SK-N-SH (cell line): ENCODE results near the gene BRINP2. TPM values are rescaled to one million over a fixed set of nuclear protein-coding genes. Genes with fewer than 3 reads are reported as not detected.
A peak's percentile ranks its signal among the peaks of the same experiment; 100 is the strongest.

Experiments
- CTCF ChIA-PET: fragments of 300-600, 350-600 bp; formaldehyde crosslinking; extraction: SDS; loops from one replicate; lab custom pipeline; 2021; lab: Yijun Ruan, JAX
- POLR2A ChIA-PET: fragments of 350-600 bp; sonication (Branson Sonifier 250); formaldehyde crosslinking; extraction: SDS; loops from one replicate; lab custom pipeline; 2020; ENCODE audit warnings: antibody characterized with exemption, inconsistent platforms; lab: Yijun Ruan, JAX
- DNase-seq: peaks from one replicate; pipeline ENCODE4 v3.0.0; 2012
- H2AFZ ChIP-seq: fragments of 200-600 bp; sonication (generic); 2 replicates; pipeline ENCODE4 v1.8.1; 2016; ENCODE audit warnings: antibody characterized with exemption, mild to moderate bottlenecking, low read depth
- H3F3A ChIP-seq: fragments of 200-600 bp; sonication (generic); replicated peaks from 2 replicates; pipeline ENCODE3; 2016; ENCODE audit warnings: antibody characterized with exemption, mild to moderate bottlenecking; ENCODE audit not compliant: insufficient read depth
- H3K27ac ChIP-seq, 2 experiments: fragments of 200-500 bp in 1 of 2; fragments of 200-600 bp in 1 of 2; sonication (Bioruptor generic) in 1 of 2; sonication (generic), shearing (Covaris generic) in 1 of 2; 2 replicates each; pipeline versions ENCODE4 v1.5.1 to v1.6.1; 2014 to 2016; ENCODE audit warnings: low read depth in 2 of 2, inconsistent platforms in 1 of 2, low read length in 1 of 2, mild to moderate bottlenecking in 1 of 2, mixed read lengths in 1 of 2
- H3K27me3 ChIP-seq: fragments of 200-600 bp; sonication (generic), shearing (Covaris generic); 2 replicates; pipeline ENCODE4 v1.6.1; 2016; ENCODE audit warnings: mixed run types; ENCODE audit not compliant: insufficient read depth
- H3K36me3 ChIP-seq, 2 experiments: fragments of 200-500 bp in 1 of 2; fragments of 200-600 bp in 1 of 2; sonication (Bioruptor generic) in 1 of 2; sonication (generic) in 1 of 2; replicated peaks in 1 of 2; 2 replicates each; pipeline versions ENCODE3 to v1.5.1; 2014 to 2016; ENCODE audit warnings: low read length in 1 of 2, mild to moderate bottlenecking in 1 of 2; ENCODE audit not compliant: insufficient read depth in 2 of 2, control insufficient read depth in 1 of 2
- H3K4me1 ChIP-seq, 2 experiments: fragments of 200-500 bp in 1 of 2; fragments of 200-600 bp in 1 of 2; sonication (Bioruptor generic) in 1 of 2; sonication (generic), shearing (Covaris generic) in 1 of 2; 2 replicates each; pipeline versions ENCODE4 v1.5.1 to v1.6.1; 2014 to 2016; ENCODE audit warnings: low read depth in 1 of 2, low read length in 1 of 2, mixed run types in 1 of 2; ENCODE audit not compliant: insufficient read depth in 2 of 2, control insufficient read depth in 1 of 2
- H3K4me2 ChIP-seq: fragments of 200-600 bp; sonication (generic), shearing (Covaris generic); 2 replicates; pipeline ENCODE4 v1.6.1; 2017; ENCODE audit warnings: mixed run types
- H3K4me3 ChIP-seq, 2 experiments: fragments of 200-500 bp in 1 of 2; fragments of 200-600 bp in 1 of 2; sonication (Bioruptor generic) in 1 of 2; sonication (generic), shearing (Covaris generic) in 1 of 2; 2 replicates each; pipeline versions ENCODE4 v1.5.1 to v1.8.1; 2014 to 2016; ENCODE audit warnings: low read depth in 2 of 2, inconsistent platforms in 1 of 2, low read length in 1 of 2, mild to moderate bottlenecking in 1 of 2, mixed read lengths in 1 of 2, moderate library complexity in 1 of 2
- H3K79me2 ChIP-seq: fragments of 200-600 bp; sonication (generic); 2 replicates; pipeline ENCODE4 v1.8.1; 2017; ENCODE audit warnings: mild to moderate bottlenecking; ENCODE audit not compliant: insufficient read depth
- H3K9ac ChIP-seq: fragments of 200-600 bp; sonication (generic); 2 replicates; pipeline ENCODE4 v1.6.1; 2017; ENCODE audit warnings: mixed run types
- H3K9me2 ChIP-seq: fragments of 200-600 bp; sonication (generic); 2 replicates; pipeline ENCODE4 v1.6.1; 2017; ENCODE audit warnings: mixed run types
- H3K9me3 ChIP-seq: fragments of 200-600 bp; sonication (generic); 2 replicates; pipeline ENCODE4 v1.6.1; 2017; ENCODE audit warnings: mixed run types, mild to moderate bottlenecking, moderate library complexity
- H4K20me1 ChIP-seq: fragments of 200-600 bp; sonication (generic); 2 replicates; pipeline ENCODE4 v1.6.1; 2017; ENCODE audit warnings: mild to moderate bottlenecking, mixed run types; ENCODE audit not compliant: insufficient read depth
- CHD2 ChIP-seq: fragments of 150-350 bp; IDR thresholded peaks from 2 replicates; pipeline ENCODE4 v1.6.1; 2018; ENCODE audit warnings: low read length; ENCODE audit not compliant: partially characterized antibody
- EZH2phosphoT487 ChIP-seq: fragments of 200-600 bp; sonication (generic); IDR thresholded peaks from 2 replicates; pipeline ENCODE4 v1.6.1; 2017; ENCODE audit warnings: low read depth, mixed run types, mild to moderate bottlenecking, antibody characterized with exemption, moderate library complexity, borderline replicate concordance
- FOXM1 ChIP-seq: IDR thresholded peaks from 2 replicates; pipeline ENCODE4 v1.4.0; 2012; ENCODE audit warnings: low read depth, mild to moderate bottlenecking
- GABPA ChIP-seq: IDR thresholded peaks from 2 replicates; pipeline ENCODE4 v1.4.0; 2012; ENCODE audit warnings: low read depth, mild to moderate bottlenecking
- GATA2 ChIP-seq: sonication (generic); formaldehyde crosslinking; IDR thresholded peaks from 2 replicates; pipeline ENCODE4 v1.5.0; 2020; ENCODE audit warnings: mild to moderate bottlenecking, missing genetic modification reagents
- MAX ChIP-seq: IDR thresholded peaks from 2 replicates; pipeline ENCODE4 v1.4.0; 2012; ENCODE audit warnings: low read depth
- MXI1 ChIP-seq: IDR thresholded peaks from 2 replicates; pipeline ENCODE4 v1.6.1; 2012; ENCODE audit warnings: mild to moderate bottlenecking, low read depth, low read length, improper control_type of control experiment
- NFIC ChIP-seq: IDR thresholded peaks from 2 replicates; pipeline ENCODE4 v1.4.0; 2012; ENCODE audit warnings: borderline replicate concordance
- NRF1 ChIP-seq: IDR thresholded peaks from 2 replicates; pipeline ENCODE4 v1.6.1; 2012; ENCODE audit warnings: low read depth, mild to moderate bottlenecking, low read length
- PBX3 ChIP-seq: IDR thresholded peaks from 2 replicates; pipeline ENCODE4; 2012
- POLR2AphosphoS5 ChIP-seq: IDR thresholded peaks from 2 replicates; pipeline ENCODE4 v1.6.1; 2012; ENCODE audit warnings: low read depth, low read length
- RAD21 ChIP-seq: IDR thresholded peaks from 2 replicates; pipeline ENCODE4 v1.6.1; 2012; ENCODE audit warnings: mild to moderate bottlenecking, low read length
- RCOR1 ChIP-seq: fragments of 150-350 bp; IDR thresholded peaks from 2 replicates; pipeline ENCODE4 v1.6.1; 2017; ENCODE audit warnings: antibody characterized with exemption, low read length
- RXRA ChIP-seq: IDR thresholded peaks from 2 replicates; pipeline ENCODE4 v1.4.0; 2012; ENCODE audit warnings: low read depth, mild to moderate bottlenecking, borderline replicate concordance
- TAF1 ChIP-seq: IDR thresholded peaks from 2 replicates; pipeline ENCODE4 v1.6.1; 2012; ENCODE audit warnings: low read depth, mild to moderate bottlenecking, low read length, moderate library complexity, borderline replicate concordance
- YY1 ChIP-seq: IDR thresholded peaks from 2 replicates; pipeline ENCODE4 v1.4.0; 2012; ENCODE audit warnings: low read depth, mild to moderate bottlenecking
- ZBTB33 ChIP-seq: IDR thresholded peaks from 2 replicates; pipeline ENCODE4 v1.4.0; 2012; ENCODE audit warnings: low read depth, borderline replicate concordance
- WGBS: methylation state at CpG from one replicate; pipeline ENCODE4 v1.1.6; 2017; ENCODE audit warnings: low lambda C conversion rate; 5-methylcytosine and 5-hydroxymethylcytosine counted together
- polyA plus RNA-seq, 3 experiments: library from polyadenylated mRNA; depleted of rRNA; stranded (reverse); fragments of >200 nt; gene quantifications; 2 replicates each; pipeline ENCODE4 v1.2.3, GENCODE V29; 2012
- TF ChIP-seq, protein P1 (sequence below): fragments of 200-600 bp; sonication (generic); IDR thresholded peaks from 2 replicates; pipeline ENCODE4 v1.6.1; 2017; ENCODE audit warnings: antibody characterized with exemption, mild to moderate bottlenecking, moderate library complexity

BRINP2 gene
- polyA plus RNA-seq, 1 of the 3 experiments (the other 2 are of a cell fraction), result 0.12 TPM

DNA sequence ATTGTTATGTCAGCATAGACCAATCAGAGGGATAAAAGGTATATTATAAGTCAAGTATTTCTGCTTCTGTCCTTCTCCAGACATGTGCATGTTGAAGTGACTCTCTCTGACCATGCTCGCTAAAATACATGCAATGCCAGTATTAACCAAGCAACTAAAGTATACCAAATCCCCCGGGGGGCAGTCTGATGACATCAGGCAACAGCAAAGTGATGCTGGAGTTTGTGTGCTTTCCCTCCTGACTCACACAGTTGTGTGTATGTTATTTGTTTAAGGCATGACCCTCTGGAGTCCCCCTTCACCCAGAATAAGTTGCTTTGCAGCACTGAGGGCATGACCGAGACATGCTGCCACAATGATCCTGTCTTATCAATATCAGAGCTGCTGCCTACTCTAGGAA is 2.1 kb downstream of the BRINP2 start:
- TF ChIP-seq GABPA (no peak), NFIC (no peak), RAD21 (no peak), CHD2 (no peak), POLR2AphosphoS5 (no peak), ZBTB33 (no peak), PBX3 (no peak), NRF1 (no peak), MAX (no peak), RXRA (no peak), MXI1 (no peak), GATA2 (no peak), TAF1 (no peak), EZH2phosphoT487 (no peak), RCOR1 (no peak), FOXM1 (no peak), YY1 (no peak)
- TF ChIP-seq, protein P1, sequence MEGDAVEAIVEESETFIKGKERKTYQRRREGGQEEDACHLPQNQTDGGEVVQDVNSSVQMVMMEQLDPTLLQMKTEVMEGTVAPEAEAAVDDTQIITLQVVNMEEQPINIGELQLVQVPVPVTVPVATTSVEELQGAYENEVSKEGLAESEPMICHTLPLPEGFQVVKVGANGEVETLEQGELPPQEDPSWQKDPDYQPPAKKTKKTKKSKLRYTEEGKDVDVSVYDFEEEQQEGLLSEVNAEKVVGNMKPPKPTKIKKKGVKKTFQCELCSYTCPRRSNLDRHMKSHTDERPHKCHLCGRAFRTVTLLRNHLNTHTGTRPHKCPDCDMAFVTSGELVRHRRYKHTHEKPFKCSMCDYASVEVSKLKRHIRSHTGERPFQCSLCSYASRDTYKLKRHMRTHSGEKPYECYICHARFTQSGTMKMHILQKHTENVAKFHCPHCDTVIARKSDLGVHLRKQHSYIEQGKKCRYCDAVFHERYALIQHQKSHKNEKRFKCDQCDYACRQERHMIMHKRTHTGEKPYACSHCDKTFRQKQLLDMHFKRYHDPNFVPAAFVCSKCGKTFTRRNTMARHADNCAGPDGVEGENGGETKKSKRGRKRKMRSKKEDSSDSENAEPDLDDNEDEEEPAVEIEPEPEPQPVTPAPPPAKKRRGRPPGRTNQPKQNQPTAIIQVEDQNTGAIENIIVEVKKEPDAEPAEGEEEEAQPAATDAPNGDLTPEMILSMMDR, result no peak
- H3K4me1 ChIP-seq, result peaks cover 0 to 15% of the 10 kb centered on the region in 2 experiments; a peak in 2 of 4 replicates
- H3K9ac ChIP-seq, result no peak overlapping the region
- no peaks in the 10 kb centered on the region for H3K9me3 ChIP-seq
- ChIA-PET POLR2A (no interaction called here), CTCF (interaction anchor here (1.0 to 4.6 kb wide), 5 partner anchors 9 to 612 kb away, joined by 3 to 47 read pairs (median 3); no protein-coding TSS in a partner anchor)
- H3F3A ChIP-seq, result no peaks in the 10 kb centered on the region
- no peaks in the 10 kb centered on the region for H3K36me3 ChIP-seq
- H4K20me1 ChIP-seq, result no peaks in the 10 kb centered on the region
- no peak overlapping the region for H3K4me2 ChIP-seq
- no peak for DNase-seq
- peaks cover 18% of the 10 kb centered on the region for H3K27me3 ChIP-seq
- no peaks in the 10 kb centered on the region for H3K79me2 ChIP-seq
- peak overlapping the region in 1 of 2 experiments; percentile 78; a peak in 2 of 4 replicates for H3K27ac ChIP-seq
- H3K9me2 ChIP-seq, result no peaks in the 10 kb centered on the region
- H2AFZ ChIP-seq, result no peak overlapping the region
- peak overlapping the region in 1 of 2 experiments; percentile 69; a peak in 2 of 4 replicates for H3K4me3 ChIP-seq
- 52% methylated on average over 3 of the region's 3 CpGs for WGBS
